ENCODE data around the gene OOSP1.

DNA sequence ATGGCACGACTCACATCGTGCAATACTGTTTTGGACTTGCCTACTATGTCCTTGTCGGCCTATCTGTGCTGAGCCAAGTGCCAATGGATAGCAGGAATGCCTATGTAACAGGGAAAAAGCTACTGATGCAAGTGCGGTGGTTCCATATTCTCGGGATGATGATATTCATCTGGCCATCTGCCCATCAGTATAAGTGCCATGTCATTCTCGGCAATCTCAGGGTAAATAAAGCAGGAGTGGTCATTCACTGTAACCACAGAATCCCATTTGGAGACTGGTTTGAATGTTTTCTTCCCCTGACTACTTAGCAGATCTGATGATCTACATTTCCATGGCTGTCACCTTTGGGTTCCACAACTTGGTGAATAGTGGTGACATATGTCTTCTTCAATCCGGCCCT lies 39.6 kb upstream of the OOSP1 start:
- no peak for TF ChIP-seq EZH2 (IDR thresholded peaks at IDR 0.05)
- TF ChIP-seq, protein P1, sequence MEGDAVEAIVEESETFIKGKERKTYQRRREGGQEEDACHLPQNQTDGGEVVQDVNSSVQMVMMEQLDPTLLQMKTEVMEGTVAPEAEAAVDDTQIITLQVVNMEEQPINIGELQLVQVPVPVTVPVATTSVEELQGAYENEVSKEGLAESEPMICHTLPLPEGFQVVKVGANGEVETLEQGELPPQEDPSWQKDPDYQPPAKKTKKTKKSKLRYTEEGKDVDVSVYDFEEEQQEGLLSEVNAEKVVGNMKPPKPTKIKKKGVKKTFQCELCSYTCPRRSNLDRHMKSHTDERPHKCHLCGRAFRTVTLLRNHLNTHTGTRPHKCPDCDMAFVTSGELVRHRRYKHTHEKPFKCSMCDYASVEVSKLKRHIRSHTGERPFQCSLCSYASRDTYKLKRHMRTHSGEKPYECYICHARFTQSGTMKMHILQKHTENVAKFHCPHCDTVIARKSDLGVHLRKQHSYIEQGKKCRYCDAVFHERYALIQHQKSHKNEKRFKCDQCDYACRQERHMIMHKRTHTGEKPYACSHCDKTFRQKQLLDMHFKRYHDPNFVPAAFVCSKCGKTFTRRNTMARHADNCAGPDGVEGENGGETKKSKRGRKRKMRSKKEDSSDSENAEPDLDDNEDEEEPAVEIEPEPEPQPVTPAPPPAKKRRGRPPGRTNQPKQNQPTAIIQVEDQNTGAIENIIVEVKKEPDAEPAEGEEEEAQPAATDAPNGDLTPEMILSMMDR (IDR thresholded peaks at IDR 0.05) = no peak

Measured in neural progenitor cell (in vitro differentiated cells).